GM18526 (cell line): ENCODE results near the gene FBXO47.

ENCODE experiments used
- POLR2A ChIP-seq: IDR thresholded peaks from 3 replicates; pipeline ENCODE4 v1.6.1; 2011; ENCODE audit not compliant: insufficient read length; ENCODE audit errors: extremely low read depth

Gene FBXO47

GRCh38 chr17:38996660-38997337 lies 29.6 kb upstream of the FBXO47 start:
- TF ChIP-seq POLR2A, result no peak

- TF ChIP-seq POLR2A, result no peak
These were observed 26.8 kb upstream of the FBXO47 start for GRCh38 chr17:38994026-38994425.

- no peak for TF ChIP-seq POLR2A
These were observed 17.5 kb upstream of the FBXO47 start for GRCh38 chr17:38984666-38985065.

- no peak for TF ChIP-seq POLR2A
These were observed 15.9 kb upstream of the FBXO47 start for GRCh38 chr17:38982858-38983746.

GRCh38 chr17:38981636-38982035 lies 14.4 kb upstream of the FBXO47 start:
- no peak for TF ChIP-seq POLR2A

GRCh38 chr17:38980490-38981217 lies 13.5 kb upstream of the FBXO47 start:
- no peak for TF ChIP-seq POLR2A

GRCh38 chr17:38978180-38978579 lies 11.0 kb upstream of the FBXO47 start:
- TF ChIP-seq POLR2A, result no peak

- TF ChIP-seq POLR2A, result no peak
These were observed 3.6 kb upstream of the FBXO47 start for GRCh38 chr17:38970804-38971203.

- no peak for TF ChIP-seq POLR2A
These were observed 2.9 kb upstream of the FBXO47 start for GRCh38 chr17:38970128-38970527.

GRCh38 chr17:38969281-38969680 lies 2.1 kb upstream of the FBXO47 start:
- no peak for TF ChIP-seq POLR2A

GRCh38 chr17:38961413-38961812 lies 5.8 kb downstream of the FBXO47 start:
- TF ChIP-seq POLR2A, result no peak

GRCh38 chr17:38960402-38960801 lies 6.8 kb downstream of the FBXO47 start:
- no peak for TF ChIP-seq POLR2A

GRCh38 chr17:38959508-38959907 lies 7.7 kb downstream of the FBXO47 start:
- no peak for TF ChIP-seq POLR2A

GRCh38 chr17:38958756-38959155 lies 8.4 kb downstream of the FBXO47 start:
- TF ChIP-seq POLR2A, result no peak

GRCh38 chr17:38958326-38958725 lies 8.9 kb downstream of the FBXO47 start:
- TF ChIP-seq POLR2A, result no peak

GRCh38 chr17:38947189-38947588 lies 20.0 kb downstream of the FBXO47 start:
- TF ChIP-seq POLR2A, result no peak

GRCh38 chr17:38943607-38944006 lies 23.6 kb downstream of the FBXO47 start:
- no peak for TF ChIP-seq POLR2A
